Measurements from ENCODE around the gene CST5.

Gene CST5

GRCh38 chr20:23875606-23876237 lies 3.8 kb downstream of the CST5 start:
- Histone ChIP-seq H3K36me3 (ENCODE audit: control insufficient read depth, insufficient read depth, low read length) (no peaks in the 10 kb centered on the region), H3K4me2 (ENCODE audit: low read length) (no peak overlapping the region), H3K79me2 (no peaks in the 10 kb centered on the region), H2AFZ (no peak overlapping the region), H3K4me3 (ENCODE audit: low read depth, low read length) (no peak overlapping the region), H3K27ac (no peak overlapping the region), H3K27me3 (ENCODE audit: control insufficient read depth, insufficient read depth, low read length) (no peaks in the 10 kb centered on the region), H3K4me1 (no peaks in the 10 kb centered on the region), H3K9ac (no peak overlapping the region), H3K9me3 (ENCODE audit: control insufficient read depth, low read length) (no peaks in the 10 kb centered on the region)
- no peak for TF ChIP-seq CTCF (IDR thresholded peaks at IDR 0.05)

- Histone ChIP-seq H3K79me2 (no peaks in the 10 kb centered on the region), H3K9me3 (ENCODE audit: control insufficient read depth, low read length) (no peaks in the 10 kb centered on the region), H3K36me3 (ENCODE audit: control insufficient read depth, insufficient read depth, low read length) (no peaks in the 10 kb centered on the region), H3K4me1 (no peaks in the 10 kb centered on the region), H3K4me2 (ENCODE audit: low read length) (no peak overlapping the region), H3K27me3 (ENCODE audit: control insufficient read depth, insufficient read depth, low read length) (no peaks in the 10 kb centered on the region), H2AFZ (no peak overlapping the region), H3K9ac (no peak overlapping the region), H3K4me3 (ENCODE audit: low read depth, low read length) (no peak overlapping the region), H3K27ac (no peak overlapping the region)
- TF ChIP-seq CTCF (IDR thresholded peaks at IDR 0.05): no peak
Measured at GRCh38 chr20:23874747-23875146, 4.8 kb downstream of the CST5 start.

GRCh38 chr20:23873370-23874015 lies 6.1 kb downstream of the CST5 start:
- Histone ChIP-seq H2AFZ (no peak overlapping the region), H3K27me3 (ENCODE audit: control insufficient read depth, insufficient read depth, low read length) (no peaks in the 10 kb centered on the region), H3K79me2 (no peaks in the 10 kb centered on the region), H3K27ac (no peak overlapping the region), H3K4me1 (no peaks in the 10 kb centered on the region), H3K9me3 (ENCODE audit: control insufficient read depth, low read length) (no peaks in the 10 kb centered on the region), H3K4me2 (ENCODE audit: low read length) (no peak overlapping the region), H3K4me3 (ENCODE audit: low read depth, low read length) (no peak overlapping the region), H3K9ac (no peak overlapping the region), H3K36me3 (ENCODE audit: control insufficient read depth, insufficient read depth, low read length) (no peaks in the 10 kb centered on the region)
- TF ChIP-seq CTCF (IDR thresholded peaks at IDR 0.05): no peak

GRCh38 chr20:23872065-23872464 lies 7.5 kb downstream of the CST5 start:
- H3K4me3 ChIP-seq (ENCODE audit: low read depth, low read length): no peak overlapping the region
- no peak for TF ChIP-seq CTCF (IDR thresholded peaks at IDR 0.05)
- no peak overlapping the region for H3K9ac ChIP-seq
- H3K27me3 ChIP-seq (ENCODE audit: control insufficient read depth, insufficient read depth, low read length): no peaks in the 10 kb centered on the region
- no peak overlapping the region for H3K4me2 ChIP-seq (ENCODE audit: low read length)
- H3K79me2 ChIP-seq: no peaks in the 10 kb centered on the region
- H3K9me3 ChIP-seq (ENCODE audit: control insufficient read depth, low read length): no peaks in the 10 kb centered on the region
- no peak overlapping the region for H2AFZ ChIP-seq
- H3K4me1 ChIP-seq: no peaks in the 10 kb centered on the region
- no peaks in the 10 kb centered on the region for H3K36me3 ChIP-seq (ENCODE audit: control insufficient read depth, insufficient read depth, low read length)
- no peak overlapping the region for H3K27ac ChIP-seq

GRCh38 chr20:23870461-23870860 lies 9.1 kb downstream of the CST5 start:
- H3K9ac ChIP-seq: no peak overlapping the region
- no peaks in the 10 kb centered on the region for H3K36me3 ChIP-seq (ENCODE audit: control insufficient read depth, insufficient read depth, low read length)
- no peak overlapping the region for H3K4me3 ChIP-seq (ENCODE audit: low read depth, low read length)
- H3K4me2 ChIP-seq (ENCODE audit: low read length): no peak overlapping the region
- no peaks in the 10 kb centered on the region for H3K4me1 ChIP-seq
- H3K79me2 ChIP-seq: no peaks in the 10 kb centered on the region
- no peaks in the 10 kb centered on the region for H3K27me3 ChIP-seq (ENCODE audit: control insufficient read depth, insufficient read depth, low read length)
- H2AFZ ChIP-seq: no peak overlapping the region
- no peaks in the 10 kb centered on the region for H3K9me3 ChIP-seq (ENCODE audit: control insufficient read depth, low read length)
- TF ChIP-seq CTCF (IDR thresholded peaks at IDR 0.05): no peak
- no peak overlapping the region for H3K27ac ChIP-seq
